ENCODE results near the gene PRPF40B. TPM values are rescaled to one million over a fixed set of nuclear protein-coding genes. Genes with fewer than 3 reads are reported as not detected.

Gene PRPF40B
- total and polyA plus RNA-seq, 2 donors (not counting 1 experiment from before 2014, with no cell fraction given): 11.7 to 23.7 TPM

- H3K4me1 ChIP-seq (ENCODE audit: control insufficient read depth in 2 of 2, insufficient read depth in 2 of 2, low read length in 2 of 2): no peaks in the 10 kb centered on the region
- intact Hi-C loops (cut with micrococcal nuclease): loop anchor here (5.0 kb wide), 1 partner anchor 296 kb away; no protein-coding TSS in a partner anchor
- H3K4me2 ChIP-seq (replicated peaks; ENCODE audit: low read depth, low read length, poor library complexity, severe bottlenecking): no peak overlapping the region
- H3K27ac ChIP-seq (ENCODE audit: low read length in 2 of 2): no peak overlapping the region
- DNase-seq (no peak), ATAC-seq (ENCODE audit: low read depth) (no peak)
- H3K36me3 ChIP-seq (replicated peaks in 1 of 2; ENCODE audit: control extremely low read depth in 1 of 2, control insufficient read depth in 1 of 2, extremely low read depth in 1 of 2, insufficient read depth in 2 of 2, low read length in 1 of 2): peaks cover 0 to 22% of the 10 kb centered on the region in 2 experiments
- H3K4me3 ChIP-seq (ENCODE audit: control extremely low read depth in 1 of 5, extremely low read depth in 1 of 5, insufficient read depth in 1 of 5, low read depth in 2 of 5, low read length in 4 of 5): no peak overlapping the region
- no peak overlapping the region for H3K9ac ChIP-seq (ENCODE audit: low read length)
- no peaks in the 10 kb centered on the region for H3K9me3 ChIP-seq (ENCODE audit: control extremely low read depth in 1 of 3, control insufficient read depth in 2 of 3, insufficient read depth in 1 of 3, low read length in 2 of 3)
- no peaks in the 10 kb centered on the region for H3K27me3 ChIP-seq (replicated peaks in 1 of 4; ENCODE audit: control extremely low read depth in 1 of 4, control insufficient read depth in 3 of 4, insufficient read depth in 4 of 4, low read length in 3 of 4)
- ChIA-PET POLR2A (no interaction called here), CTCF (interaction anchor here (1.1 to 3.9 kb wide), 2 partner anchors 18 to 225 kb away, joined by 3 to 34 read pairs; no protein-coding TSS in a partner anchor)
- no peaks in the 10 kb centered on the region for H3K9me3 Mint-ChIP-seq (ENCODE audit: insufficient read depth)
- no peak for TF ChIP-seq EZH2 (IDR thresholded peaks at IDR 0.05; ENCODE audit: borderline replicate concordance, insufficient read depth, low read depth, low read length, poor library complexity, severe bottlenecking)
- TF ChIP-seq, protein P1, sequence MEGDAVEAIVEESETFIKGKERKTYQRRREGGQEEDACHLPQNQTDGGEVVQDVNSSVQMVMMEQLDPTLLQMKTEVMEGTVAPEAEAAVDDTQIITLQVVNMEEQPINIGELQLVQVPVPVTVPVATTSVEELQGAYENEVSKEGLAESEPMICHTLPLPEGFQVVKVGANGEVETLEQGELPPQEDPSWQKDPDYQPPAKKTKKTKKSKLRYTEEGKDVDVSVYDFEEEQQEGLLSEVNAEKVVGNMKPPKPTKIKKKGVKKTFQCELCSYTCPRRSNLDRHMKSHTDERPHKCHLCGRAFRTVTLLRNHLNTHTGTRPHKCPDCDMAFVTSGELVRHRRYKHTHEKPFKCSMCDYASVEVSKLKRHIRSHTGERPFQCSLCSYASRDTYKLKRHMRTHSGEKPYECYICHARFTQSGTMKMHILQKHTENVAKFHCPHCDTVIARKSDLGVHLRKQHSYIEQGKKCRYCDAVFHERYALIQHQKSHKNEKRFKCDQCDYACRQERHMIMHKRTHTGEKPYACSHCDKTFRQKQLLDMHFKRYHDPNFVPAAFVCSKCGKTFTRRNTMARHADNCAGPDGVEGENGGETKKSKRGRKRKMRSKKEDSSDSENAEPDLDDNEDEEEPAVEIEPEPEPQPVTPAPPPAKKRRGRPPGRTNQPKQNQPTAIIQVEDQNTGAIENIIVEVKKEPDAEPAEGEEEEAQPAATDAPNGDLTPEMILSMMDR (IDR thresholded peaks at IDR 0.05): no peak
- H3K27me3 Mint-ChIP-seq: no peaks in the 10 kb centered on the region
- 100% methylated on average over 1 of the region's 4 CpGs for WGBS (ENCODE audit: insufficient coverage)
- peaks cover 8% of the 10 kb centered on the region for H3K79me2 ChIP-seq (ENCODE audit: control insufficient read depth, insufficient read depth, low read length)
- H3K4me3 Mint-ChIP-seq: no peak overlapping the region
- H3K27ac Mint-ChIP-seq: no peak overlapping the region
- no peak overlapping the region for H2AFZ ChIP-seq (ENCODE audit: insufficient read depth, low read depth, low read length, poor library complexity, severe bottlenecking)
- H4K20me1 ChIP-seq (ENCODE audit: control insufficient read depth, insufficient read depth, low read length, poor library complexity, severe bottlenecking): peaks cover 15% of the 10 kb centered on the region
- H3K4me1 Mint-ChIP-seq: peaks cover 5% of the 10 kb centered on the region
Observed at GRCh38 chr12:49582850-49583249, 40.5 kb upstream of the PRPF40B start.

GRCh38 chr12:49583366-49584094 lies 39.8 kb upstream of the PRPF40B start:
- 100% methylated on average over 8 of the region's 13 CpGs for WGBS (ENCODE audit: insufficient coverage)
- Histone ChIP-seq H3K9me3 (ENCODE audit: control extremely low read depth in 1 of 3, control insufficient read depth in 2 of 3, insufficient read depth in 1 of 3, low read length in 2 of 3) (no peaks in the 10 kb centered on the region), H3K79me2 (ENCODE audit: control insufficient read depth, insufficient read depth, low read length) (peaks cover 8% of the 10 kb centered on the region), H3K27ac (ENCODE audit: low read length in 2 of 2) (no peak overlapping the region), H3K9ac (ENCODE audit: low read length) (no peak overlapping the region), H3K4me3 (ENCODE audit: control extremely low read depth in 1 of 5, extremely low read depth in 1 of 5, insufficient read depth in 1 of 5, low read depth in 2 of 5, low read length in 4 of 5) (no peak overlapping the region), H2AFZ (ENCODE audit: insufficient read depth, low read depth, low read length, poor library complexity, severe bottlenecking) (no peak overlapping the region), H3K36me3 (replicated peaks in 1 of 2; ENCODE audit: control extremely low read depth in 1 of 2, control insufficient read depth in 1 of 2, extremely low read depth in 1 of 2, insufficient read depth in 2 of 2, low read length in 1 of 2) (peaks cover 0 to 23% of the 10 kb centered on the region in 2 experiments), H3K27me3 (replicated peaks in 1 of 4; ENCODE audit: control extremely low read depth in 1 of 4, control insufficient read depth in 3 of 4, insufficient read depth in 4 of 4, low read length in 3 of 4) (no peaks in the 10 kb centered on the region), H3K4me1 (ENCODE audit: control insufficient read depth in 2 of 2, insufficient read depth in 2 of 2, low read length in 2 of 2) (no peaks in the 10 kb centered on the region), H4K20me1 (ENCODE audit: control insufficient read depth, insufficient read depth, low read length, poor library complexity, severe bottlenecking) (peaks cover 15% of the 10 kb centered on the region), H3K4me2 (replicated peaks; ENCODE audit: low read depth, low read length, poor library complexity, severe bottlenecking) (no peak overlapping the region)
- DNase-seq: no peak
- intact Hi-C loops (cut with micrococcal nuclease): loop anchor here (5.0 kb wide), 1 partner anchor 296 kb away; no protein-coding TSS in a partner anchor
- no peak for ATAC-seq (ENCODE audit: low read depth)
- ChIA-PET POLR2A (no interaction called here), CTCF (interaction anchor here (0.8 to 3.9 kb wide), 3 partner anchors 158 to 226 kb away, joined by 3 to 34 read pairs (median 3); partner anchors contain the start of gene TMBIM6)
- Mint-ChIP-seq H3K27ac (no peak overlapping the region), H3K27me3 (no peaks in the 10 kb centered on the region), H3K9me3 (ENCODE audit: insufficient read depth) (no peaks in the 10 kb centered on the region), H3K4me3 (no peak overlapping the region), H3K4me1 (peaks cover 5% of the 10 kb centered on the region)
- no peak for TF ChIP-seq EZH2 (IDR thresholded peaks at IDR 0.05; ENCODE audit: borderline replicate concordance, insufficient read depth, low read depth, low read length, poor library complexity, severe bottlenecking)
- TF ChIP-seq, protein P1 (IDR thresholded peaks at IDR 0.05): no peak

Measured in B cell (primary cell).